GM18907 (cell line): ENCODE measurements around the gene LYZL1.
"Not testable (repeated sequence)": the region's sequence is repeated elsewhere in the genome, so short reads cannot be mapped to it uniquely, and the experiment has no call there.

Source experiments
- ATAC-seq: cut with Tn5 transposase; IDR thresholded peaks from one replicate; pipeline ENCODE4 v1.9.1; 2021; ENCODE audit warnings: mild to moderate bottlenecking, moderate library complexity; ENCODE audit not compliant: unreplicated experiment

LYZL1 gene

GRCh38 chr10:29288906-29289305 lies at the start of gene LYZL1:
TSS of gene LYZL1 (plus strand) at chr10:29289070. CDS start at chr10:29291868, 2,798 bp downstream.
- ATAC-seq, result not testable (repeated sequence)

GRCh38 chr10:29239569-29240472 lies 49.0 kb upstream of the LYZL1 start:
- no peak for ATAC-seq

GRCh38 chr10:29240986-29241660 lies 47.7 kb upstream of the LYZL1 start:
- no peak for ATAC-seq

GRCh38 chr10:29241925-29242324 lies 46.9 kb upstream of the LYZL1 start:
- ATAC-seq, result no peak

- no peak for ATAC-seq
Measured at GRCh38 chr10:29243066-29243465, 45.8 kb upstream of the LYZL1 start.

- no peak for ATAC-seq
Measured at GRCh38 chr10:29243750-29244149, 45.1 kb upstream of the LYZL1 start.

- ATAC-seq, result no peak
Measured at GRCh38 chr10:29244978-29245377, 43.9 kb upstream of the LYZL1 start.

GRCh38 chr10:29245476-29245875 lies 43.4 kb upstream of the LYZL1 start:
- no peak for ATAC-seq

GRCh38 chr10:29246449-29246848 lies 42.4 kb upstream of the LYZL1 start:
- ATAC-seq, result no peak

- ATAC-seq, result no peak
Measured at GRCh38 chr10:29248158-29248557, 40.7 kb upstream of the LYZL1 start.

- no peak for ATAC-seq
Measured at GRCh38 chr10:29249018-29249417, 39.9 kb upstream of the LYZL1 start.

GRCh38 chr10:29250066-29250465 lies 38.8 kb upstream of the LYZL1 start:
- no peak for ATAC-seq

GRCh38 chr10:29252811-29253689 lies 35.8 kb upstream of the LYZL1 start:
- no peak for ATAC-seq

- no peak for ATAC-seq
Measured at GRCh38 chr10:29253690-29254029, 35.2 kb upstream of the LYZL1 start.

- no peak for ATAC-seq
Measured at GRCh38 chr10:29254123-29255046, 34.5 kb upstream of the LYZL1 start.

GRCh38 chr10:29255104-29255503 lies 33.8 kb upstream of the LYZL1 start:
- ATAC-seq, result no peak

- no peak for ATAC-seq
Measured at GRCh38 chr10:29256019-29256418, 32.9 kb upstream of the LYZL1 start.

GRCh38 chr10:29256586-29256985 lies 32.3 kb upstream of the LYZL1 start:
- ATAC-seq, result no peak

- ATAC-seq, result no peak
Measured at GRCh38 chr10:29257106-29257783, 31.6 kb upstream of the LYZL1 start.

- ATAC-seq, result no peak
Measured at GRCh38 chr10:29257784-29258135, 31.1 kb upstream of the LYZL1 start.
